Smooth muscle cell (in vitro differentiated cells): ENCODE measurements around the gene KCNS1. TPM values are rescaled to one million over a fixed set of nuclear protein-coding genes. Genes with fewer than 3 reads are reported as not detected.

Source experiments
- DNase-seq: peaks from one replicate; lab custom pipeline; 2025; ENCODE audit not compliant: unreplicated experiment; lab: John Stamatoyannopoulos, UW
- H2AFZ ChIP-seq: fragments of 200-600 bp; sonication (generic); 2 replicates; pipeline ENCODE4 v1.6.0; 2016; ENCODE audit warnings: antibody characterized with exemption, low read depth, mild to moderate bottlenecking
- H3F3A ChIP-seq: fragments of 200-600 bp; sonication (generic); 2 replicates; pipeline ENCODE4 v1.6.0; 2017; ENCODE audit warnings: antibody characterized with exemption, low read depth
- H3K27ac ChIP-seq: fragments of 200-600 bp; sonication (generic); 2 replicates; pipeline ENCODE4 v1.5.1; 2016; ENCODE audit warnings: low read depth, mild to moderate bottlenecking
- H3K27me3 ChIP-seq: fragments of 200-600 bp; sonication (generic); 2 replicates; pipeline ENCODE4 v1.6.1; 2016; ENCODE audit warnings: low read depth, mild to moderate bottlenecking
- H3K36me3 ChIP-seq: fragments of 200-600 bp; sonication (generic); 2 replicates; pipeline ENCODE4 v1.5.1; 2016; ENCODE audit warnings: low read depth
- H3K4me1 ChIP-seq: fragments of 200-600 bp; sonication (generic); 2 replicates; pipeline ENCODE4 v1.5.1; 2016; ENCODE audit warnings: low read depth
- H3K4me2 ChIP-seq: fragments of 200-600 bp; sonication (generic); 2 replicates; pipeline ENCODE4 v1.6.0; 2016; ENCODE audit warnings: mild to moderate bottlenecking
- H3K4me3 ChIP-seq: fragments of 200-600 bp; sonication (generic); 2 replicates; pipeline ENCODE4 v1.5.1; 2016; ENCODE audit warnings: mild to moderate bottlenecking
- H3K79me2 ChIP-seq: fragments of 200-600 bp; sonication (generic); 2 replicates; pipeline ENCODE4 v1.6.0; 2016; ENCODE audit warnings: low read depth, mild to moderate bottlenecking
- H3K9ac ChIP-seq: fragments of 200-600 bp; sonication (generic); 2 replicates; pipeline ENCODE4 v1.6.0; 2016; ENCODE audit warnings: low read depth
- H3K9me3 ChIP-seq: fragments of 200-600 bp; sonication (generic); replicated peaks from 2 replicates; pipeline ENCODE4 v1.5.1; 2016; ENCODE audit warnings: low read depth
- H4K20me1 ChIP-seq: fragments of 200-600 bp; sonication (generic); 2 replicates; pipeline ENCODE4 v1.6.0; 2016; ENCODE audit warnings: low read depth
- CTCF ChIP-seq: fragments of 200-600 bp; sonication (generic); IDR thresholded peaks from 2 replicates; pipeline ENCODE4 v1.5.1; 2017; ENCODE audit warnings: borderline replicate concordance, mild to moderate bottlenecking, antibody characterized with exemption; ENCODE audit not compliant: insufficient read depth, poor library complexity, severe bottlenecking
- WGBS: methylation state at CpG from one replicate; pipeline ENCODE4 v1.1.7; 2016; ENCODE audit warnings: low lambda C conversion rate; 5-methylcytosine and 5-hydroxymethylcytosine counted together
- polyA plus RNA-seq: library from polyadenylated mRNA; unstranded; fragments of >200 nt; fragmentation: Nextera tagmentation; extraction: Ambion mirVana; gene quantifications from 2 replicates; pipeline ENCODE4 v1.2.1, GENCODE V29; 2016
- total RNA-seq: library from RNA; depleted of rRNA; stranded (reverse); fragments of >200 nt; gene quantifications from 2 replicates; pipeline ENCODE4 v1.2.3, GENCODE V29; 2014

KCNS1 gene
- total and polyA plus RNA-seq, 2 experiments from 2014 or later, result 0.35 to 1.4 TPM

GRCh38 chr20:45103072-45103471, 2.1 kb upstream of the KCNS1 start:
- H3K9ac ChIP-seq, result no peak overlapping the region
- H3K79me2 ChIP-seq, result no peaks in the 10 kb centered on the region
- H3K4me1 ChIP-seq, result no peaks in the 10 kb centered on the region
- no peaks in the 10 kb centered on the region for H3K36me3 ChIP-seq
- no peaks in the 10 kb centered on the region for H4K20me1 ChIP-seq
- H3K27me3 ChIP-seq, result peaks cover 10% of the 10 kb centered on the region
- TF ChIP-seq CTCF, result no peak
- H3K4me3 ChIP-seq, result no peak overlapping the region
- H2AFZ ChIP-seq, result no peak overlapping the region
- no peak for DNase-seq
- H3K4me2 ChIP-seq, result no peak overlapping the region
- H3K27ac ChIP-seq, result no peak overlapping the region
- WGBS, result 93% methylated on average over 2 of the region's 2 CpGs
- H3K9me3 ChIP-seq, result no peaks in the 10 kb centered on the region
- H3F3A ChIP-seq, result no peaks in the 10 kb centered on the region

GRCh38 chr20:45101333-45101850, 465 bp upstream of the KCNS1 start:
- Histone ChIP-seq H3K79me2 (no peaks in the 10 kb centered on the region), H3K27me3 (peaks cover 10% of the 10 kb centered on the region), H3K9me3 (no peaks in the 10 kb centered on the region), H3K4me1 (no peaks in the 10 kb centered on the region), H3F3A (no peaks in the 10 kb centered on the region), H4K20me1 (no peaks in the 10 kb centered on the region), H2AFZ (peak overlapping the region; percentile 63), H3K4me2 (peak overlapping the region; percentile 81), H3K9ac (no peak overlapping the region), H3K4me3 (peak overlapping the region; percentile 39), H3K27ac (no peak overlapping the region), H3K36me3 (no peaks in the 10 kb centered on the region)
- DNase-seq, result no peak
- 66% methylated on average over 6 of the region's 6 CpGs for WGBS
- TF ChIP-seq CTCF, result no peak

GRCh38 chr20:45098103-45098773, 2.7 kb downstream of the KCNS1 start:
- Histone ChIP-seq H3K9ac (no peak overlapping the region), H3K9me3 (no peaks in the 10 kb centered on the region), H3F3A (no peaks in the 10 kb centered on the region), H3K79me2 (no peaks in the 10 kb centered on the region), H3K27me3 (peaks cover 10% of the 10 kb centered on the region), H3K4me2 (peak overlapping the region; percentile 40), H3K4me3 (no peak overlapping the region), H3K4me1 (no peaks in the 10 kb centered on the region), H4K20me1 (no peaks in the 10 kb centered on the region), H2AFZ (no peak overlapping the region), H3K36me3 (no peaks in the 10 kb centered on the region), H3K27ac (no peak overlapping the region)
- no peak for DNase-seq
- TF ChIP-seq CTCF, result no peak
- WGBS, result 56% methylated on average over 88 of the region's 91 CpGs
